ENCODE data around the gene KLHL8.

The KLHL8 gene

GRCh38 chr4:87216469-87216868, 3.9 kb downstream of the KLHL8 start:
- Histone ChIP-seq H3K4me3 (no peak overlapping the region), H3K27ac (no peak overlapping the region)
- DNase-seq (ENCODE audit: low spot score) = no peak
- no peak for TF ChIP-seq CTCF (IDR thresholded peaks at IDR 0.05)

- Histone ChIP-seq H3K27ac (no peak overlapping the region), H3K4me3 (no peak overlapping the region)
- no peak for TF ChIP-seq CTCF (IDR thresholded peaks at IDR 0.05)
- DNase-seq (ENCODE audit: low spot score) = no peak
These were observed 6.9 kb downstream of the KLHL8 start for GRCh38 chr4:87213421-87214075.

- no peak overlapping the region for H3K27ac ChIP-seq
- DNase-seq (ENCODE audit: low spot score) = no peak
- no peak overlapping the region for H3K4me3 ChIP-seq
- TF ChIP-seq CTCF (IDR thresholded peaks at IDR 0.05) = no peak
These were observed 9.0 kb downstream of the KLHL8 start for GRCh38 chr4:87211249-87211952.

GRCh38 chr4:87209696-87210095, 10.7 kb downstream of the KLHL8 start:
- no peak for TF ChIP-seq CTCF (IDR thresholded peaks at IDR 0.05)
- DNase-seq (ENCODE audit: low spot score) = no peak
- Histone ChIP-seq H3K27ac (no peak overlapping the region), H3K4me3 (no peak overlapping the region)

GRCh38 chr4:87209182-87209581, 11.2 kb downstream of the KLHL8 start:
- Histone ChIP-seq H3K4me3 (no peak overlapping the region), H3K27ac (no peak overlapping the region)
- TF ChIP-seq CTCF (IDR thresholded peaks at IDR 0.05) = no peak
- no peak for DNase-seq (ENCODE audit: low spot score)

GRCh38 chr4:87204559-87204958, 15.9 kb downstream of the KLHL8 start:
- Histone ChIP-seq H3K4me3 (no peak overlapping the region), H3K27ac (no peak overlapping the region)
- no peak for DNase-seq (ENCODE audit: low spot score)
- no peak for TF ChIP-seq CTCF (IDR thresholded peaks at IDR 0.05)

- no peak for DNase-seq (ENCODE audit: low spot score)
- no peak for TF ChIP-seq CTCF (IDR thresholded peaks at IDR 0.05)
- no peak overlapping the region for H3K4me3 ChIP-seq
- H3K27ac ChIP-seq = no peak overlapping the region
These were observed 23.5 kb downstream of the KLHL8 start for GRCh38 chr4:87196927-87197326.

All from coronary artery (tissue), 2 donors.